Esophagus squamous epithelium (tissue), 4 donors: Measurements from ENCODE around the gene WSCD2.

Experiments
- CTCF ChIP-seq, 6 experiments: fragments of 450-650 bp in 4 of 6; fragments of 200-600 bp in 2 of 6; sonication (generic) in 2 of 6; IDR thresholded peaks; one replicate each; pipeline ENCODE4 v1.5.1; 2016 to 2019; ENCODE audit warnings: antibody characterized with exemption in 6 of 6, mild to moderate bottlenecking in 4 of 6, moderate library complexity in 4 of 6
- POLR2A ChIP-seq, 4 donors: fragments of 450-650 bp; IDR thresholded peaks; one replicate each; pipeline ENCODE4 v1.6.1; 2017; ENCODE audit warnings: antibody characterized with exemption in 4 of 4, mild to moderate bottlenecking in 4 of 4, moderate library complexity in 3 of 4

GRCh38 chr12:108099073-108099472 lies 30.0 kb upstream of the WSCD2 start:
- TF ChIP-seq CTCF (IDR thresholded peaks at IDR 0.05), result peak in 4 of 6 experiments; percentile 16 to 54 (median 42)
- TF ChIP-seq POLR2A (IDR thresholded peaks at IDR 0.05), result no peak
